SK-N-MC (cell line): ENCODE measurements around the gene HSD17B3.

Source experiments
- EZH2 ChIP-seq: fragments of 200-600 bp; sonication (generic); IDR thresholded peaks from one replicate; pipeline ENCODE4 v1.6.1; 2017; ENCODE audit warnings: antibody characterized with exemption
- FOXP2 ChIP-seq: optimal IDR thresholded peaks from 2 replicates; pipeline ENCODE3; 2011; ENCODE audit warnings: mild to moderate bottlenecking, moderate library complexity; ENCODE audit not compliant: insufficient read depth; ENCODE audit errors: extremely low read length, control extremely low read depth
- POLR2AphosphoS5 ChIP-seq: IDR thresholded peaks from 2 replicates; pipeline ENCODE4 v1.6.1; 2012; ENCODE audit warnings: mild to moderate bottlenecking, low read depth, low read length, borderline replicate concordance

GRCh38 chr9:96216583-96216982, 85.4 kb downstream of the HSD17B3 start:
- TF ChIP-seq EZH2 (no peak), POLR2AphosphoS5 (no peak), FOXP2 (no peak)
